GM12891 (cell line): ENCODE data around the gene SLC43A1.

ENCODE experiments used
- PAX5 ChIP-seq: IDR thresholded peaks from 2 replicates; pipeline ENCODE4 v1.6.1; 2011; ENCODE audit warnings: low read length, moderate library complexity, mild to moderate bottlenecking; ENCODE audit not compliant: insufficient read depth, severe bottlenecking
- POLR2A ChIP-seq: IDR thresholded peaks from 2 replicates; pipeline ENCODE4 v1.6.1; 2011; ENCODE audit warnings: low read depth, low read length, control low read depth
- POLR2AphosphoS5 ChIP-seq: IDR thresholded peaks from 2 replicates; pipeline ENCODE4 v1.6.1; 2011; ENCODE audit warnings: low read depth, low read length, control low read depth
- POU2F2 ChIP-seq: IDR thresholded peaks from 2 replicates; pipeline ENCODE4 v1.6.1; 2011; ENCODE audit warnings: low read depth, mild to moderate bottlenecking, control low read depth, low read length, moderate library complexity
- SPI1 ChIP-seq: IDR thresholded peaks from 2 replicates; pipeline ENCODE4 v1.6.1; 2011; ENCODE audit warnings: low read depth, low read length, control low read depth
- TAF1 ChIP-seq: IDR thresholded peaks from 2 replicates; pipeline ENCODE4 v1.6.1; 2011; ENCODE audit warnings: low read depth, low read length, control low read depth

- TF ChIP-seq POLR2AphosphoS5 (no peak), POLR2A (no peak), SPI1 (no peak), PAX5 (no peak), TAF1 (no peak), POU2F2 (no peak)
These were observed 24.9 kb downstream of the SLC43A1 start for GRCh38 chr11:57490456-57491248.
